Left forelimb (tissue), 1 donor: ENCODE measurements around the gene PDXDC1.
"Not testable (repeated sequence)": the region's sequence is repeated elsewhere in the genome, so short reads cannot be mapped to it uniquely, and the experiment has no call there.

Experiments used
- DNase-seq: peaks from one replicate; pipeline ENCODE4 v3.0.0-alpha.2; 2018; ENCODE audit warnings: low spot score

Gene PDXDC1

DNA sequence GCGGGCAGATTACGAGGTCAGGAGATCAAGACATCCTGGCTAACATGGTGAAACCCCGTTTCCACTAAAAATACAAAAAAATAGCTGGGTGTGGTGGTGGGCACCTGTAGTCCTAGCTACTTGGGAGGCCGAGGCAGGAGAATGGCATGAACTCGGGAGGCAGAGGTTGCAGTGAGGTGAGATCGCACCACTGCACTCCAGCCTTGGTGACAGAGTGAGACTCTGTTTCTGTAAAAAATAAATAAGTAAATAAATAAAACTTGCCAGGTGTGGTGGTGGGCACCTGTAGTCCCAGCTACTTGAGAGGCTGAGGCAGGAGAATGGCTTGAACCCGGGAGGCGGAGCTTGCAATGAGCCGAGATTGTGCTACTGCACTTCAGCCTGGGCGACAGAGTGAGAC lies 38.1 kb downstream of the PDXDC1 start:
- DNase-seq: not testable (repeated sequence)

DNA sequence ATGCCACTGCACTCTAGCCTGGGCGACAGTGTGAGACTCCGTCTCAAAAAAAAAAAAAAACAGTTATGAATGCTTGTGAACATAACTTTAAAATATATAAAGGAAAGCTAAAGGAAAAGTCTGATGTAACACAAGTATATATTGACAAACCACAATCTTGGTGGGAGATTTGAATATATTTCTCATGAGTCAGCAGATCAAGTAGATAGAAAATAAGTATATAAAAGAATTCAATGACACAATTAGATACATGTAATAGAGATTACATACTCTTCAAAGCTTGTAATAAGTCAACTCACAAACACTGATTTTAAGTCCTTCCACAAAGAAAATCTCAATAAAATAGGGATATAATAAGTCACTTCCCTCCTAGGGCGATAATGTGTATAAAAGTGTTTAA lies 40.8 kb downstream of the PDXDC1 start:
- DNase-seq: not testable (repeated sequence)

DNA sequence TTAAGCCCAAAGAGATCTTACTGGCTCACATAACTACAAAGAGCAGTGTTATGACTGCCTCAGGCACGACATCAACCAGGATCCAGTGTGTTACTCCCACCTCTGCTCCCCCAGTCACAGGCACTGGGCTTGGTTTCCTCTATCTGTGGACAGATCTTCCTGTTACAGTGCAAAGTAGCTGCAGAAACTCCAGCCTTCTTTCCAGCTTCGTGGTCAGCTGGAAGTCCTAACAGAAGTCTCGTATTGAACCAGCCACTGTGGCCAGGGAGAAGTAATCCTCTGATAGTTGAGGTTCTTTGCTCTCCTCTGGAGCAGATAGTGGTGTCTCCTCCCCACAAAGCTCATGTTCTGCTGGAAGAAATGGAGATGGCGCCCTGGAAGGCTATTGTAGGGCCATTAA lies 41.5 kb downstream of the PDXDC1 start:
- not testable (repeated sequence) for DNase-seq

DNA sequence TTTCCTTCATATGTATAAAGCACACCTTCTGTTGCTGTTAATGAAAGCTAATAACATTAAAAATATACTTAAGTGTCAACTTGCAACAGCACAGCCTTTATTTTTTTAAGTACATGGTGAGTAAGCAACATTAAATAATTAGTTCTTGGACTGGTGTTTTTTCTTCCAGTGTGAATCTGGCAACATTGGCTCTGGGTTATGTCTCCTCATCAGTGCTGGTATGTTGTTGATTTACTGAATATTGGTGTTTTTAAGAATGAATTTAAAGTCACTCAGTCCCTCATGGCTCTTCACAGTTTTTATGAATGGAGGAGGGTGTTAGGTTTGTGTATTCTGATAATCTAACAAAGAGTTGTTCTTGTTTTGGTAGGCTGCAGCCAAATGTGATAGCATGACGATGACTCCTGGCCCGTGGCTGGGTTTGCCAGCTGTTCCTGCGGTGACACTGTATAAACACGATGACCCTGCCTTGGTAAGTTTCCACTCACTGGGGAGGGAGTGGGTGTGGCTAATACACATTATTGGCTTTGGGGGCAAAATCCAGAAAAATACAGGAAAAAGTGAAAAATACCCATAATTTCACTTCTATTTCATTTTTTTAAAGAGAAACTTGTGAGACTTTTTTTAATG lies 42.2 kb downstream of the PDXDC1 start:
- not testable (repeated sequence) for DNase-seq

DNA sequence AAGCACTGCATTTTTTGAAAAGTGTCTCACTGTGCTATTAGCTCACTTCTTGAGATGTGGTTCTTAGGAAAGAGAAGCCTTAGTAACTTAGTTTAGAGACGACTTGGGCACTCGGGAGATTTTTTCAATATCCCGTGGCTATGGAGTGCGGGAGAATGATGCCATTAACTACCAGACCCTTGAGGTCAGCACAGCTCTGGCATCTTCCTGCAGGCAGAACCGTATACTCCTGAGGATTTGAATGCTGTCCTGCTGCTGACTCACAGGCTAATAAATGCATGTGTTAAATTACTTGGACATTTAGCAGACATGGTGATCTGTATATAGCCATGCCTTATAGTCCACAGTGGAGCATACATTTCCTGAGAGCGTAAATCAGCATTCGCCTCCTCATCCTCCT lies 46.6 kb downstream of the PDXDC1 start:
- not testable (repeated sequence) for DNase-seq

DNA sequence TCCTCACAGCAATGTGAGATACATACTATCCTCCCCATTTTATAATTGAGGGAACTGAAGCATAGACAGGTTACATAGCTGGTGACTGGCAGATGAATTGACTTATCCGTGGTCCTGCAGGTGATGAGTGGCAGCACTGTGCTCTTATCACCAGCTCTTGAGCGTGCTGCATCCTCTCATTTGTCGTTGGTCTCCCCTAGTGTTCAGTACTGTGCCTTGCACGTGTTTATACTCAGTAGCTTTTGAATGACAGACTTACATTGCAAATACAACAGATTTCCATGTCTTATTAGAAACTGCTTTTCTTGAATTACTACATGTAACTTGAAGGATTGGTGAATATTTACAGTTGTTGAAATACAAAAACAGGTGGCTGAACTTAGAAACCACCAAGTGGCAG lies 47.4 kb downstream of the PDXDC1 start:
- not testable (repeated sequence) for DNase-seq

DNA sequence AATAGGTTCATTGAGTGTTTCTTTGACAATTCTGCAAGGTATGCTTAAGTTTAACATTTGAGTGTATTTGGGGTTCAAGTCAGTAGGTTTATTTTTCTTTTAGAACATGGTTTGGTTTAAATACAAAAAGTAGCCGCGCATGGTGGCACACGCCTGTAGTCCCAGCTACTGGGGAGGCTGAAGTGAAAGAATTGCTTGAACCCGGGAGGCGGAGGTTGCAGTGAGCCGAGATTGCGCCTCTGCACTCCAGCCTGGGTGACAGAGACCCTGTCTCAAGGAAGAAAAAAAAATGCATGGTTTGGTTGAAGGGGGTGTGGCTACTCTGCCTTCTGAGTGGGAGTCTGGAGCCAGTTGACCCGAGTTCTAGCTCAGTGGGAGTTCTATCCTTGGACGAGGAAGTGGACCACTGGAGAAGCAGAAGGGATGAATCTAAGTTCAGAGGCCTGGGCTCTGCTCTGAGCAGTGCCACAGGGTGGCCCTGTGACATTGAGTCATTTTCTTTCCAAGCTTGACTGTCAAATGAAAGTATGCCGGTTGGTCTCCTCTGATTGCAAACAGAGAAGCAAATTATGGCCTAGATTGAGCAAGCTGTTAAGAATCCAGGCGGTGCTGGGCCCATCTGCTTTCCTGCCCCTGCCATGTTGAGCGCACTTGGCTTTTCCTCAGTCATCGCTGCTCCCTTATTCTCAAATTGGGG lies 48.7 kb downstream of the PDXDC1 start:
- DNase-seq: not testable (repeated sequence)

DNA sequence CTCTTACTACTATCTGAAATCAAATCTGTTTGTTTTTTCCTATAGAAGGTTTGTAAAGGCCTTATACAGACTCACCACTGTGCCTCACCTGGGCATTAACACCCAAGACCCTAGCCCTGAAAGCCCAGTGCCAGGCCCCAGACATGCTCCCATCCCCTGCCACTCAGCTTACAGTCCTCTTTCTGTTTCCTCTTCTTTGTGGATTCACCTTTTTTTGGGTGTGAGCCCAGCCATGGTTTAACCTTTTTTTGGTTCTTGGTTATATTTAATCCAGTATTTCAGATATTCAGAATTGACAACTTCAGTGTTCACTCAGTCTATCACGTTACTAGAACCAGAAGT lies 50.0 kb downstream of the PDXDC1 start:
- DNase-seq: not testable (repeated sequence)

DNA sequence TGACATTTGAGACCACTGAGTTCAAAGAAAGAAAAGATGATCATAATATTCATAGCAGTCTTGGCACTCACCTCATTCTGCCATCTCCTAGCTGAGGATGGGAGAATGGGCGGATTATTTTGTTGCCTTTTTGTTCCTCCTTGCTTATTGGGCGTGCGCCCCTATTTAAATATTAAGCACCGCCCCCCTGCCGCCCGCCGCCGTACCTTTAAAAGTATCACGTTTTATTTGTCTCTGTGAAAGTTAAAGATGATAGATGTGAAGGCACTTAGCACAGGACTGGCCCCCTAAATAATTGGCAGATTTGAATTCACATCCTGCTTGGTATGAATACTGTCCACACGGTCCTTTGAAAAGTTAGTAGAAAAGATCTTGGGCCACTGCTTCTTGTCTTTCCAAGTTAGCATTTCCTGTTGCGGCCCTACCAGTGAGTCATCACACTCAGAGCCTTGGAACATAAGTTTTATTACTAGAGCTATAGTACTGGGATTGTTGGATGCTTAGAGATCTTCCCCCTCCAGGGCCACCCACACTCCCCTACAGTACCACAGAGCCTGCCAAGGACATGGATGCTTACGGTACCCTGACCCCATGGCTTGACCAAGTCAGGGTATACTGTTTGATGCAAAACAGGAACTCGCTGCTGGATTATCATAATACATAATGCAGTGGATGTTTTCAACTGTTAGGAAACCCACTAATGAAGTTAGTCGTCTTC lies 50.6 kb downstream of the PDXDC1 start:
- DNase-seq: not testable (repeated sequence)

DNA sequence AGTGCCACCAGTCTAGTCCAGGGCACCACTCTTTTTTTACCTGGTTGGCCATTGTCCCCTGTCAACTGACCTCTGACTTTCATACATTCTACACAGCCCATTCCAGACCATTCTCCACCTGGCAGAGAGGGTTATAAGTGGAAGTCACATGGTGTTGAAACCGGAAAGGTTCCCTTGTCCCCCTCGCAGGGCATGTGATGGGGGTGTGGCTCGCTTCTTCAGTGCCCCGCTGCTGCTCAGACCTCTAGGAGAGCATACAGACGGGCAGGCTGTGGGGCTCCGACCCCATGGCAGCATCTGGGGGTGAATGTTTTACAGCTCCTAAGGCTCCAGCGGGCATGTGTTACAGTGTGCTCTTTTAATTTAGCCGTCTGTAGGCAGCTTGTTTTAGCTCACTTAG lies 52.2 kb downstream of the PDXDC1 start:
- not testable (repeated sequence) for DNase-seq

DNA sequence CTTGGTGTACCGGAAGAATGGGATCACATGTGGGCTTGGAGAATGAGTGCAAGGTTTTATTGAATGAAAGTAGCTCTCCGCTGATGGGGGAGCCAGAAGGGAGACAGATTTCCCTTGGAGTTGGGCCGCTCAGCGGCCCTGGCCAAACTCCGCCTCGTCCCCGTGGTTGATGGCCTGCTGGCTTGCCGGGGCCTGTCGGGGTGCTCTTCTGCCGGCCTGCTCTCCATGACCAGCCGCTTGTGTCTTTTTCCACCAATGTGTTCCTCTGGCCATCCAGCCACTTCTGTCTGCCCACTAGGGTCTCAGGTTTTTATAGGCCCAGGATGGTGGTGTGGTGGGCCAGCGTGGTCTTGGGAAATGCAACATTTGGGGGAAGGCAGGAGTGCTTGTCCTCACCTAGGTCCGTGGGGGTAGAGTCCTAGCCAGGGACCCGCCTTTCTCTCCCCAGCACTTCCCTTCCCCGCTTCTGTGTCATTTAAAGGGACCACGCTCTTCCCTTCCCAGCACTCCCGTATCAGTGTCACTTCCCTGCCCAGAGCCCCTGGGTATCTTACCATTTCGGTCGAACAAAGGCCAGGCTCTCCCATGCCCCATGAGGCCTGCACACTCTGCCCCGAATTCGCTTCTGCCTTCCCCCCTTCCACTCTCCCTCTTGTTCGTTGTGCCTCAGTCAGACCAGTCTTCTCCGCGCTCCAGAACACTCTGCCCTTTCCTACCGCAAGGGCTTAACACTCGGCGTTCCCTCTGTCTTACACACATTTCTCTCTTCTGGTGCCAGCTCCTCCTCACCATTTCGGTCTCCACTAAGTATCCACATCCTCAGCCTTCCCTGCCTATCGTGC lies 52.9 kb downstream of the PDXDC1 start:
- not testable (repeated sequence) for DNase-seq

DNA sequence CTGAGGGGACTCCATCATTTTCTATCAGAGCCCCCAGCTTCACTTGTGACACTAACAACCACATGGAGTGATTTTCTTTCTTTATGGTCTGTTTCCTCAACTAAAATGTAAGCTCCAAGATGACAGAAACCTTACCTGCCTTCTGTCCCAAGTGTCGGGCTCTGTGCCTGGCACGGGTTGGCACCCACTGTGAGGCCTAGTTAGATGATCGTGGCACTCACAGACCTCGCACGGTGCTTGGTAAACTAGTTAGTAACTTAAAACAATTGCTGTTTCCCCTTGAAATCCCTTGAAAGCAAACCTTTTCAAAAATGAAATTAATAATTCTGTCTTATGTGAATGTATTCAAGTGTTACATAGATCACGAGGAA lies 53.5 kb downstream of the PDXDC1 start:
- not testable (repeated sequence) for DNase-seq

DNA sequence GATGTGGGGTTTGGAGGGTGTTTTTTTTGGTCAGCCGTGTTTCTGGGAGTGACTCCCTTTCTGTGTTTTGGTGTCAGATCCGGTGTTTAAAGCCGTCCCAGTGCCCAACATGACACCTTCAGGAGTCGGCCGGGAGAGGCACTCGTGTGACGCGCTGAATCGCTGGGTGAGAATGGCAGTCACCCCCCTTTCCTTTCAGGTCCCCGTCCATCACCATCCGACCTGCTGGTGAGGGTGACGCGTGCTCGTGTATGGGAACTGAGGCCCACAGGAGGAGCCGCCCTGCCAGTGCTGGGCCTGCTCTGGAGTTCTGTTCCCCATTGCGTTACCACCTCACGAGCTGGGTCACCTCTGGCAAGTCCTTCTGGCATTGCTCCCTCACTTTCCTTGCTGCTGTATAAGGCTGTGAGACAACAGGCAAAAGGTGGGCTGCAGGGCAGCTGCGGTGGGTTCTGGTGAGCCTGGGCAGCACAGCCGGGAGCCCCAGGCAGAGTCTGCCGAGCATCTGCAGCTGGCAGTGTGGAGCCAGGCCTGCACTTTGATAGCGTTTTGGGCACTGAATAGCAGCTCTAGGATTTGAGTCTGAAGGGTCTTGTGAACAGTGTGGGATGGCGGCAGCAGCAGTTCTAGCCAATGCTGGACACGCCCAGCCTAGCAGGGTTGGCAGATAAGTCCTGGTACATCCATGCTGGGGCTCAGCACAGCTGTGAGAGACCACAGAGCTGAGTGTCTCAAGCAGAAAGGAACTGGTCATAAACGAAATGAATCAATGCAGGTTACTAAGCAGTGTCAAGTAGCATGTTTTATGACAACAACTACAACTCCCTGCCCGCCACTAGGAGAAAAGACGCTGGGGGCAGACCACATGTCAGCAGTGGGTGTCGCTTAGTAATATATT lies 54.2 kb downstream of the PDXDC1 start:
- DNase-seq: not testable (repeated sequence)

DNA sequence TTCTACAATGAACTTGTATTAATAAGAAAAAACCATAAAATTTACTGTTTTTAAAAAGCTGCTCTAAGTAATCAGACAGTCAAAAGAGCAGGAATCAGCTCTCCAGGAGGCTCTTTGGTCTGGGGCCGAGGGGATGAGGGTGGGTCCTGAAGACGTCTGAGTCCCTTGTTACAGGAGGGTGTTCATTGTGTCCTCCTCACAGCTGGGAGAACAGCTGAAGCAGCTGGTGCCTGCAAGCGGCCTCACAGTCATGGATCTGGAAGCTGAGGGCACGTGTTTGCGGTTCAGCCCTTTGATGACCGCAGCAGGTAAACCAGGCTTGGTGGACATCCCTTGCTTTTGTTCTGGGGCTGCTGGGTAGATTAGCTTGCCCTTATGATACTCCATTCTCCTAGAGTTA lies 54.9 kb downstream of the PDXDC1 start:
- DNase-seq: not testable (repeated sequence)

DNA sequence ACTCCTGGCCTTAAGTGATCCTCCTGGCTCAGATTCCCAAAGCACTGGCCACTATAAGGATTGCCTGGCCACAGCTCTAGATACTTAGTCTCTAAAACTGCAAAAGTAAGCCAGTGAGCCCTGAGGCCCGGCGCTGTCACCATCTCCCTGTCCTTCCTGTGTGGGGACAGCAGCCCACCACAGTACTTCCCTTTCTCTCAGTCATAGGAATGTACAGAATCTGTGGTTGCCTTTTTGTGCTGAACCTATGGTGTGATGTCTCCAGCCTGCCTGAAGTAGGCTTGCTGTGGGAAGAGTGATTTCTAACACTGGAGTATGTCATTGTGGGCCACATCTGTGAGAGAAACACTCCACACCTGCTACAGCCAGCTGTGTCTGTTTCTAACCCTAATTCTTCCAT lies 56.4 kb downstream of the PDXDC1 start:
- DNase-seq: no peak

DNA sequence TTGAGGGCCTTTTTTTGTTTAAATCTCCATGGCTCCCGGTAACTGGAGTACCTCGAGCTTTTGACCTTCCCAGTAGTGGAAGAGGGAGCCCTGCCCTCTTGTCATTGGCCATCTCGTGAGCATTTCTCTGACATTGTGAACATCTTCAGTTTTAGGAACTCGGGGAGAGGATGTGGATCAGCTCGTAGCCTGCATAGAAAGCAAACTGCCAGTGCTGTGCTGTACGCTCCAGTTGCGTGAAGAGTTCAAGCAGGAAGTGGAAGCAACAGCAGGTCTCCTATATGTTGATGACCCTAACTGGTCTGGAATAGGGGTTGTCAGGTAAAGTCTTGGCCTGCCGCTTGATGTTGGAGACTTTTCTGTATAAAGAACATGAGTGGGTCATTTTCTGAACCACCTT lies 56.8 kb downstream of the PDXDC1 start:
- DNase-seq: no peak

DNA sequence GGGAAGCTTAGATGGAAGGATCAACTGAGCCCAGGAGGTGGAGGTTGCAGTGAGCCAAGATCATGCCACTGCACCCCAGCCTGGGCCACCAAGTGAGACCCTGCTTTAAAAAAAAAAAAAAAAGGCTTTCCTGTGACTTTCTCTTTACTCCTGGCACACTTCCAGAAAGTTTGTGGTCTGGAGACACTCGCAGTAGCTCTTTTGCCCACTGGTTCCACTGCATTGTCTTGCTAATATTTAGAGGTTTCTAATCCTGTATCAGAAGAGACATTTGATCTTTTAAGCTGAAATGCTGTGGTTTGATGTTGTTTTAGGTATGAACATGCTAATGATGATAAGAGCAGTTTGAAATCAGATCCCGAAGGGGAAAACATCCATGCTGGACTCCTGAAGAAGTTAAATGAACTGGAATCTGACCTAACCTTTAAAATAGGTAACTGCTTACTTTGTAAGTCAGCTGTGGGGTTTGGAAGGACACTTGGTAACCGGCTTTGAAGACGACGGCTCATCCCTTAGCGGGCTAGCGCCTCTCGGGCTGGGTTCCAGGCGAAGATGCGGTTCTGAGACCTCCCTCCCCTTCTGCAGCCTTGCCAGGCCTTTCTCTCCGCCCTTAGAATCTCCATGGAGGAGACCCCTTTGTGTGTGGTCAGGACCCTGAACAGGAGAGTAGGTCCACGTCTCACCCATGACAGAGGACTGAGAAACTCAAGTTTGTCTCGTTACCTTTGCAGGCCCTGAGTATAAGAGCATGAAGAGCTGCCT lies 57.9 kb downstream of the PDXDC1 start:
- no peak for DNase-seq

DNA sequence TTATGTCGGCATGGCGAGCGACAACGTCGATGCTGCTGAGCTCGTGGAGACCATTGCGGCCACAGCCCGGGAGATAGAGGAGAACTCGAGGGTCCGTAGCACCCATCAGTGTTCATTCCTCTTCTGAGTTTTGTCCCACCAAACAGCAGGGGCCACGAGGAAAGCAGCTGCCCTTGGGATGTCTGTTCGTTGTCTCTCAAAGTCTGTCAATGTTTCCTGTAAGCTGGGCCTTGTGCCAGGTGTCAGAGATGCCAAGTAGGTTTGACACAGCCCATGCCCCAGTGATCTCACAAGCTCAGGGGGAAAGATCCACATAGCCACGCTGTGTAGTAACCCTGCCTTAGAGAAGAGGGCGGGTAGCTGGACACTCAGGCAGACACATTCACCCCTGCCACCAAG lies 58.5 kb downstream of the PDXDC1 start:
- no peak for DNase-seq

DNA sequence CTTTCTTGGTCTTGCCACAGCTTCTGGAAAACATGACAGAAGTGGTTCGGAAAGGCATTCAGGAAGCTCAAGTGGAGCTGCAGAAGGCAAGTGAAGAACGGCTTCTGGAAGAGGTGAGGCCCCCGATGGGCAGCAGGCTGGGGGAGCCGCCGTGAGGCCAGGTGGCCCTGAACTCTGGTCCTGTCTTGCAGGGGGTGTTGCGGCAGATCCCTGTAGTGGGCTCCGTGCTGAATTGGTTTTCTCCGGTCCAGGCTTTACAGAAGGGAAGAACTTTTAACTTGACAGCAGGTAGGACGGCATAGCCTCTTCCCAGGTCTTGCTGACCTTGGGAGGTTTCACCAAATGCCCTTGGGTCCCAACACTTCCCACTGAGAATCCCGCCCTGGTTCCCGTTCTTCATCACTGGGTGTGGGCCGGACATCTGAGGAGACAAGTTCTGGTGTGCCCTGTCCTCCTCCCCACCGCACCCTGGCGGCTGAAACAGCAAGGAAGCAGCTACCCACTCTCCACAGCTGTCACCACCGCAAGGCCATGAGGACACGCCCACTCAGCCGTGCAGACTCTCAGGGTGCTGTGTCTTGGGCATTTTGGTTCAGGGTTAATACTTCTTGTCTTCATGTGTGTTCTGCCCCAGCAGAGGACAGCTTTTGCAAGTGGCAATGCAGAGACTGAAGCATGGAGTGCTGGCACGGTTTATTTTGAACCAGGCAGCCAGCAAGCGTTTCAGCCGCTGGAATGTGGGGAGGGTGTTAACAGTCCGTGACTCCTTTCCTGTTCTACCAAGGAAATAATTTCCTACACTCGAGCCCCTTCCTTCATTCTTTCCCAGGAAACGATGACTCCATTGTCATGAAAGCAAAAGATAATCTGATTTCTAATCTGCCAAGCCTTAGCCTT lies 59.7 kb downstream of the PDXDC1 start:
- no peak for DNase-seq
